Activated CD4-positive, alpha-beta T cell treated with anti-CD3 and anti-CD28 coated beads for 1 hour (primary cell): ENCODE measurements around the gene PDSS2.

Experiments used
- DNase-seq: peaks from one replicate; pipeline ENCODE4 v3.0.0-alpha.2; 2020

Gene PDSS2

DNA sequence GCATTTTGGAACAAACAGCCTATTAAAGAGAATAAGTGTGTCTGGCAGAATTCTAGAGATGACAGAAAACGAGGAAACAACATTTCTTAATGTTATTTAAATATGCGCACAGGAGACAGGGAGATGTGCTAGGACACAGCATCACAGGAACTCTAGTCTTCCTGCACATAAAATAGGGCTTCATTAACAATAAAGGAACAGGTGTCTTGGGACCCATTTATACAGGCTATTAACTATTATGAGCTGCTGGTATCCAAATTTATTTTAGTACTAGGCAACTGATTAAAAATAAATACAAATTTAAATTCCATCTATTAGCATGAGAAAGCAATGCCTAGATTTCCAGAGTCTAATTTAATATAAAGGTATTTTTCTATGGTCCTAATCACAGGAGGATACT lies 102.3 kb downstream of the PDSS2 start:
- DNase-seq, result no peak

DNA sequence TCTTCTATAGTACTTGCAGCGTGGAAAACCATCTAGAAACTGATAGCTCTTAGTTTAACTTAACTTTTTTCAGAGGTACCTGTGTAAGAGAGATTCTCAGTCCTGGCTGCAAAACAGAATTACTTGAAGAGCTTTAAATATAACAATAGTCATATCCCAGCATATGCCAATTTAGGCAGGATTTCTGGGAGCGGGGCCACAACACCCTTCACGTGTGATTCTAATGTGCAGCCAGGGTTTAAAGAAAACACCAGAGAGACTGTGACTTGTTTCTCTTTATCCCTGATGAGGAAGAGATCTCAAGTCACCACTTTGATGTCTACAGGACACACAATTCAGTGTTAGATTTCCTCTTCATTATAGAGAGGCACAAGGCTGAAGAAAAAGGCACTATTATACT lies 103.7 kb downstream of the PDSS2 start:
- DNase-seq, result no peak

DNA sequence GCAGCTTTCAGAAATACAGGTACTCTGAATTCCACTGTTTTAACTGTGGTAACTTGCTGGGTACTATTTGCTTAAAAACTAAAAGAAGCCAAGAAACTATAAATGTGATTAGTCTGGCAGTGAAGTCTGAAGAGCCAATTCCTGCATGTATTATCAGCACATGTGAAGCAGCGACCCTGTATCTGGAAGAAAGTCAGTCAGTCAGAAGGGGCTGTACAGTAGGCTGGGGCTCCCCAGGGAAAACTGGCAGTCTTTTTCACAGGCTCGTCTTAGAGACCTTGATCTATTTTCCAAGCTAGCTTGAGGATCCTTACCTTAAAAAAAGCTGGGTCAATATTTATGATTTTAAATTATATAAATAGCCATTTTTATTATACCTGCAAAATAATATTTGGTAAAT lies 104.9 kb downstream of the PDSS2 start:
- DNase-seq, result no peak

DNA sequence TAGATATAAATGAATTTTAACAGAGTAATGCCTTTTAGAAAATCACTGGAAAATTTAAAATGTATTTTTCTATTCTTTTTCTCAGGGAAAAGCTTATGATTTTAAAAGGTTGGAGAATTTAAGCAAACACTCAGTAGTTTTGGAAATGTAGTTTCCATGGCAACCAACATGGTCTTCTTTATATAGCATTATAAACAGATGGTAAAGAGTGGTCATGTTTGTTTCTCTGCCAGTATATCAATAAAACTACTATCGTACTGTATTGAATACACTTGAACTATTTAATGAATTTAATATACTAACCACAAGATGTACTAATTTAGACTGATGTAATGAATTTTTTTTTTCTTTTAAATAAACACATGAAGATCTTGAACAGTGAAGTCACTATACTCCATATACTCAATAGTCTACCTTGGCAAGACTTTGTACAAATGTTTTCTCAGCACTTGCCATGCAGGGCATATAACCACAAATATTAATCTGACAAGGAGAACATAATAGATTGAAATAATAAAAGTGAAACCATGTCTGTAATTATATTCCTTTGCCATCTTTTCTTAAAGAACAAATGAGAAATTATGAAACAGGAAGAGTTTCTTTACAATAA lies 105.5 kb downstream of the PDSS2 start:
- no peak for DNase-seq

DNA sequence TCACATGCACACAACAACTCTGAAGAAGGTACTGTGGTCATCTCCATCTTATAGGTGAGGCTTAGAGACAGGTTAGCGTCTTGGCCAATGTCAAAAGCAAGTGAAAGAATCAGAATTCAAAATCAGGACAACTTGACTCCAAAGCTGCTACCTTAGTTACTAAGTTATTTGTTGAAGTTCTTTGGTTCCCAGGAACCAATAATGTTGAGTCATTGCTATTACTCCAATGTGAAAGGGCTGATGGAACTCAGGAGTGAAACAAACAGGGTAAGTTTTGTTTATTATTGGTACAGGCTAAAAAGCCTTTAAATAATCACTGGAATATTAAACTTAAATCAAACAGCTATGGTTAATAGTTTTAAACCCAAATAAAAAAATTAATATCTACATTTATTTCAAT lies 111.1 kb downstream of the PDSS2 start:
- no peak for DNase-seq

DNA sequence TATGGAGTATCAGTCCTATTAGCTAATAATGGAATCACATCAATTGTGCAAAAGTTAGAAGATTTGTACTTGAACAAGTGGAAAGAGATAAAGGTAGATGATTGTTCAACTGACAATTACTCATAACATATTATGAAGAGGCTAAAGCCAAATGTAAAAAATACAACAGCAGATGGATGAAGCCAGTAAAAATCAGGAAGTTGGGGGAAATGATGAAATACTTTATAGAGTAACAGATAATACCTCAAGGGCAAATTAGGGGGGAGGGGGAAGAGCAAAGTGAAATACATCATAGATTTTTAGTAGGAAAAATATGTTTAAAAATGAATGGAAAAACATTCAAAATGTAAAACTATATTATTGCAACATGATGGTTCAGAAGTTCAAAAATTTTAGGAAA lies 114.0 kb downstream of the PDSS2 start:
- DNase-seq, result no peak

DNA sequence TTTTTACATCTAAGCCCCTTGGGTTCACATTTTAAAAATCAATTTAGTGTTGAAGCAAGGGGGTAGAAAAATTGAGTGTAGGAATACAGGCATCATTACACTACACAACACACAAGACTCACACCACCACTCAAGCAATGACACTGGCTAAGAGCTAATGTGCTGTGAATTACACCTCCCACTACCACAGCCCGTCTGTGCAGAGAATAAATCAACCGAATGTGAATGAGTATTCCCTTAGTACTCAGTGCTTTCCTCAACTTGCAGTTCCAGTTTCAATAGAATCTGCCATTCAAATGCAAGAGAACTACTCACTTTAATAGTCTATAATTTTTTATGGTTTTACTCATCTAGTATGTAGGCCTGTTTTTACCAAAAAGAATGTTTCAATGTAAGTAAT lies 114.4 kb downstream of the PDSS2 start:
- DNase-seq, result no peak

DNA sequence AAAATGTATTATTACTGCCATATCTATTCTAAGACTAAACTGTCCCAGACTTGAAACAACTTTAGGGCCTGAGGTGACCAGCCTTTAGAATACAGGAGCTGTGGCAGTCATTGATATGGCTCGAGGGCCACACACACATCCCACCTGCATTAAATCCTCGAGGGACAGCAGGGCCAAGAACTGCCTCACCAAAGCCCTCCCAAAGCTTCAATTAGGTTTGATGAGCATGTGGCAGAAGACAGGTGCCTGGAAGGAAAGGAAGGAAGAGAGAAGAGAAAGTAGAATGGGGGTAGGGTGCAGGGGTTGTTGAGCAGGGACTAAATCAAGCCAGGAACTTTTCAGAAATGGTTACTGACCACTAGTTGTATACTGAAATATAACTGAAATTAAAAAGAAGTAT lies 115.0 kb downstream of the PDSS2 start:
- no peak for DNase-seq

DNA sequence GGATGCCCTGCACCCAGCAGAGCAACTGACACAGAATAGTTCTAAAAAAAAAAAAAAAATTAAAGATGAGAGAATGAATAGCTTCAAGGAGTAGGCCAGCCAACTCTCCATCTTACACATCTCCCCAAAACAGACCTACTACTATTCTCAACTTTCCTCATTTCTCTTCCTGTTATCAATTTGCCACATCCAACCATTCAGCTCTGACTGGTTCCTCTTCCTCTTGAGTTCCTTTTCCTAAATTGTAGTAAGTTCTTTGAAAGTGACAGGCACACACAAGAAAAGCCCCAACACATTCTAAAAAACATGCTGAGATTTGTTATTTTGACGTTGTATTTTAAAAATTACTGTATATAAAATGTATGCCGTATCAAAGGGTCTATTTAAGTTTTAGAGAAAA lies 117.2 kb downstream of the PDSS2 start:
- DNase-seq, result no peak

DNA sequence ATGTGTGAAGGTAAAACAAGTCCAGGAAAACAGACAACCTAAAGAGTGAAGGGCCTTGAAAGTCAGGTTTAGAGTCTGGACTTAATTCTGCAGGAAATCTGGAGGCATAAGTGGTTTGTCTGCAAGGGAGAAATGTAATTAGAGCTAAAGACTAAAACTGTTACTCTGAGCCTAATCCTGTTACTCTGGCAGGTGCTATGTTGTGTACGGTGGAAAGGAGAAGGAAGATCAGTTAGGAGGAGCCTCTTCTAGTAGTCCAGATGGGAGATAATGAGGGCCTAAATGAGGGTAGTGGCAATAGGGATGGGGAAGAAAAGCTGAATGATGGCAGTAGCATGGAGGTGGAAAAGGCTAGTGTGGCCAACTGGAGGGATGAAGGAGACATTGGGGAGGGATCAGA lies 118.5 kb downstream of the PDSS2 start:
- DNase-seq, result no peak

DNA sequence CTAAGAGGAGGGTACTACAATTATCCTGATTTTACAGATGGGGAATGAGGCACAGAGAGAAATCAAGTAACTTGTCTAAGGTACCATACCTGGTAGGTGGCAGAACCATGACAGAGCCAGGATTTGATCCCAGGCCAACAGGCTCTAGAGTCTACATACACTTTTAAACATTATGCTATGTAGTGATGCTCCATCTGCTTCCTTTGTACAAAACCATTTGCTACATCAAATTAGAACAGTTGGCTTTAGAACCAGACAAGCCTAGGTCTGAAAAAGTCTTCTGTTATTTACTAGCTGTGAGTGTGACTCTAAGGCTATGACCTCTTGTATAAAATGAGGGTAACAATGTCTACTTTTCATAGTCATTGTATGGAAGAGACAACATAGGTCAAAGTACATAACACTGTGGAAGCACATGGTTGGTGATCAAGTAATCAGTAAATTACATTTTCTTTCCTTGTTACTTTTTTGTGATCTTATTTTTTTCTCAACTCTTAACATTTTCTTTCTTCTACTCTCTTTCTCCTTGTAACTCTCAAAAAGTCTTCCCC lies 122.1 kb downstream of the PDSS2 start:
- no peak for DNase-seq

DNA sequence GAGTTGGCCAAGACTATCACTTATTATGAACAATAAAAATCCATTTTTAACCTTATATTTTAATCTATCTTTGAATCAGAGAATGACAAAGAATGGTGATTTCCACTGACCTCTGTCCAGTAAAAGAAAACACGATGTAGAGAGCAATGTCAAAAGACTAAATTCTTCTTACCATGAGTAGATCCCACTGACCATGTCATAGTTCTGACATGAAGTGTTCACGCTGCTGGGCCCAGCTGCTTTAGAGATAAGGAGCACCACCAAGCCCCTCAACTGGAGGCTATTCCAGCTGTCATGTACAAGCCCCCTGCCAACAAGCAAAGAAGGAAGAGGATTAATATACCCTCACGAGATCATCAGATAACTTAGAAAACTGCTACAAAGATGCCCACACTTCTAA lies 125.3 kb downstream of the PDSS2 start:
- no peak for DNase-seq

DNA sequence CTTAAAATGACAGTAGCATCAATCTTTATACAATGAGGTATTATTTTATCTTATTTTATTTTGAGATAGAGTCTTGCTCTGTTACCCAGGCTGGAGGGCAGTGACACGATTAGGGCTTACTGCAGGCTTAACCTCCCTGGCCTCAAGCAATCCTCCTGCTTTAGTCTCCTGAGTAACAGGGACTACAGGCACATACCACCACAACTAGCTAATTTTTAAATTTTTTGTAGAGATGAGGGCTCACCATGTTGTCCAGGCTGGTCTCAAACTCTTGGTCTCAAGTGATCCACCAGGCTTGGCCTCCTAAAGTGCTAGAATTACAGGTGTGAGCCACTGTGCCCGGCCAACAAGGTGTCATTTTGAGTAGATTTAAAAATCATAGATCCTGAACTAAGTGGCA lies 125.9 kb downstream of the PDSS2 start:
- no peak for DNase-seq

DNA sequence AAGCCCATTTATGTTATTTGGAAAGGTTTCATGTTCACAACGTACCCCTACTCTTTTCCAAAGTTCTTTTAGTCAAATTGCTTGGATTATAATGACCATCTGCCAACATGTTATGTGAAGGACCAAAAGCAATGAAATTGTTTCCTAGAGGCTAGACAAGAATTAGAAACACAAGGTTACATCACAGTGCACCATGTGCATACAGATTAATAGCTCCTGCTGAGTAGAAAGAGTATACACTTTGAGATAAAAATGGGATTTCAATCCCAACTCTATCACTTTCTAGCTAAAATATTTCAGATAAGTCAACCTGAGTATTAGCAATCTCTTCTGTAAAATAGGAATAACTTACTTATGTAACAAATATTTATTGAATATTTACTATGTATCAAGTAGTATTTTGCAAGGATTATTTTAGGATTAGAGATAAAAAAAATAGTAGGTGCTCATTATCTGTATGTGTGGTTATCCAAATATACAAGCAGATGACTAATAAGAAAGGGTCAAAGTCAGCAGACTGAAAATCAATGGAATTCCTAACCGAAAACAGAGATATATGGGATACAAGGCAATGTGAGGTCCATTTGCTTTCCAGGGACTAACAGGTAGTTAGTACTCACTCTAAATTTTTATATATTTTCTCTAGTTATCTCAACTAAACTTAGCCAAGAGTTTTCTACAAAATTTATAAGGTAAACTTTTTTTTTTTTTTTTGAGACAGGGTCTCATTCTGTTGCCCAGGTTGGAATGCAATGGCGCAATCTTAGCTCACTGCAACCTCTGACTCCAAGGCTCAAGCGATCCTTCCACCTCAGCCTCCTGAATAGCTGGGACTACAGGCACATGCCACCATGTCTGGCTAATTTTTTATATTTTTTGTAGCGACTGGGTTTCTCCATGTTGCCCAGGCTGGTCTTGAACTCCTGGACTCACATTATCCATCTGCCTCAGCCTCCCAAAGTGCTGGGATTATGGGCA lies 127.7 kb downstream of the PDSS2 start:
- no peak for DNase-seq

DNA sequence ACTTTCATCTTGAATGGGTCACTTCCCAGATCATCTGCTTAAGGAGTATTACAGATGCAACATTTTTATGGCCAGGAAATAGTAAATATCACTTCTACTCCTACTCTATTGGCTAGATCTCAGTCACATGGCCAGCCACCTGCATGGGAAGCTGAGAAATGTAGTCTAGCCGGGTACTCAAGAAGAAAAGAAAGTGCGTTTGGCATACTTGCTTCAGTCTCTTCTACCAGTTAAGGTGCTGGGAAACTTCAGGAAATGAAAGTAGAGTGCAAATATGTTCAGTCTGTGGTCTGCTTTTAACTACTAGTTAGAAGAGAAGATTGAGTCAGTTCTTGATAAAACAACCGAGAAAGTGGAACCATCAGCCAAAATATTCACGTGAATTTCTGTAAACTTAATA lies 129.2 kb downstream of the PDSS2 start:
- DNase-seq, result no peak

DNA sequence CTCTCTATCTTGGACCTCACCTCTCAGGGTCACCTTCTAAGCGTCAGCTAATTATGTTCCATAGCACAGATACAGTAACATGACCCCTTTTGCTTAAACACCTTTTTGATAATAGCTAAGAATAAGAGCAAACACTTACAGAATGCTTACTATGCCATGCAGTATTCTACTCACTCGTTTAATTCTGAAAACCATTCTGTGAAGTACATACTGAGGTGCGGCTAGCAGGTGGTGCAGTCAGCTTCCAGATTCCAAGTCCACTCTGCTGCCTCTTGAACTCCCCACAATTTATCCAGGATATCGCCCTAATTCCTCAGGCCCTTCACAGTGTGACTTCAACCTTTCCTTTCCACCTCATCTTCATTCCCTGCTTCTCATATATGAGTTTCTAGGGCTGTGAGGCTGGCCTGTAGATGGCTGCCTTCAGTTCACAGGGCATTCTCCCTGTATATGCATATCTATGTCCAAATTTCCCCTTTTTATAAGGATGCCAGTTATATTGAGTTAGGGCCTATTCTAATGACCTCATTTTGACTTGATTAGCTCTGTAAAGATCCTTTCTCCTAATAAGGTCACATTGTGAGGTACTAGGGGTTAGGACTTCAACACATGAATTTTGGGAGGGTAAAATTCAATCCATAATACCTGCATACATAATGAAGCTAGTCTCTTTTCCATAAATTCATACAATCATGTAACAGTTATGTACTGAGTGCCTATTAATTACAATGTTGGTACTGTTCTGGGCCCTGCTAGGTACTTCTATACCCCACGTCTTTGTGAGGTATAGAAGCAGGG lies 130.1 kb downstream of the PDSS2 start:
- DNase-seq, result no peak

DNA sequence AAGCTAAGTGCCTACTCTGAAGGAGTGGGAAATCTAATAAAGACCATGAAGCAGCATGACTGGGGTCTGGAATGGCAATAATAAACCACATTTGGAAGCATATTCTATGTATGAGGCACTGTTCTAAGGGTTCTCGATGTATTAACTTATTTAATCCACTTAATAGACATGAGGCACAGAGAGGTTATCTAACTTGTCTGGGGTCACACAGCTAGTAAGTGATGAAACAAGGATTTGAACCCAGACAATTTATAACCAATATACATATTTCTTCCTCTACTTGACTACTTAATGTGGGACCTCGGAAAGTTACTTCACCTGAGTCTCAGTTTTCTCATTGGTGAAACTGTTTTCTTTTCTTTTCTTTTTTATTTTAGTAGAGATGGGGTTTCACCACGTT lies 131.3 kb downstream of the PDSS2 start:
- DNase-seq, result no peak

DNA sequence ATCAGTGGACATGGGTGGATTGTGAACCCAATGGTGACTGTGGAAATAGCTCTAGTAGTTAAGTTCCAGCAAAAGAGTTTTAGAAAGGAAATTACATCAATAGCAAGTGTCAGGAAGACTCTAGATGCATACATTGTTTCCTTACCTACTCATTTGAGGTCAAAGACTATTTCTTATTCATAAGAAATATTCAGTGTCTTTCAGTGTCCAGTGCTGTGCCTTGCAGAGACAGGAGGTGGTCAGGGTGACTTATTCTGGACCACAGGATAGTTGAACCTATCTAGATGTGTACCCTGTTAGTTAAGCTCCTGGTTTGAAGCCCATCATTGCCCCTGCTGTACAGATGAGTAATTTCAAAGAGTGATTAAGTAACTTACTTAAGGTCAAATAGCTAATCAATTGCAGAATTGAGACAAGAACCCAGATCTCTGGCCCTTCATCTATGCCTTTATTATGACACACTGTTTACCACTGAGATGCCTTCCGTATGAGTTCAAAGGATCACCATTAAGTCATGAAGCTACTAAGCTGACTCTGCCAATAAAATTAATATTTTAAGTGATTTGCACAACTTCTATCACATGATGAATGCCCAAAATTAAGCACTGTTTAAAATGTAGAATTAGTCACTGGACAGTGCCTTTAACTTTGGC lies 136.1 kb downstream of the PDSS2 start:
- DNase-seq, result no peak

DNA sequence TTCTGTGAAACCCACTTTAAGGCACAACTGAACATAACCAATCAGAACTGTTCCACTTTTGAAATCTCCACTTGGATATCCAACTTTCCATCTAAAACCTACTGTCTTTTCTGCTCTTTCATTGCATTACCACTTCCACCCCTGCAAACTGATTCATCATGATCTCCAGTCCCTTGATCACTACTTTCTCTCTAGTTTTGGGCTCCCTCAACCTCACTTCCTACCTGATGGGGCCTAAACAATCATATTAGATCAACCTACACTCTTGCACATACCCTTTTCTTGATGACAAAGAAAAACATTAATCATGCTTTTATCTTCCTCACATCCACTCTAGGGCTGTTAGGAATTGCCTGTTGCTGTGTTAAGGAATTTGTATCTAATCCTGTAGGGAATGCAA lies 137.6 kb downstream of the PDSS2 start:
- no peak for DNase-seq

DNA sequence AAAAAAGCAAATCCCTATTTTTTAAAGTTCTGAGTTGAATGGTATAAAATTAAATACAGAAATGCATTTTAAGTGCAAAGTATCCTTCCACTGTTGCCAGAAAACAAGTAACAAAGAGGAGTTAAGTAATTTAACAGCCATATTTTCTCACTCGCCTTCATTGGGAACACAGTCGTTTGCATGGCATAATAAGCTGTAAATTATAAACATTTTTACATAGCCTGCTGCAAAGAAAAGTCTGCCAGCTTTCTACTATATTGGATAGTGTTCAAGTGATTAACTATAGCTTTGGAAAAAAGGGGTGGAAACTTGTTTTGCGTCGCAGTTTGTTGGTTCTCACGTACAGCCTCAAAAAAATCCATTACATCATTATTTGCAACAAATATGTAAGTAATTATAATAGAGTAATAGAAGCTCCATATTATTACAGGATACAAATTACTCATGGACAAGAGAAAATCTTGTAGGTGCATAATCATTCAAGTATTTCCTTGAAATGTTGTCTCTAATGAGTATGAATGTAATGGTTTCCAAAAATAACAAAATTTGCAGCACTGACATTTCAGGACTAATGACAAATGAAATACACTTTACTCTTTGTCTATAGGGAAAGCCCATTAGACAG lies 139.3 kb downstream of the PDSS2 start:
- DNase-seq, result no peak

DNA sequence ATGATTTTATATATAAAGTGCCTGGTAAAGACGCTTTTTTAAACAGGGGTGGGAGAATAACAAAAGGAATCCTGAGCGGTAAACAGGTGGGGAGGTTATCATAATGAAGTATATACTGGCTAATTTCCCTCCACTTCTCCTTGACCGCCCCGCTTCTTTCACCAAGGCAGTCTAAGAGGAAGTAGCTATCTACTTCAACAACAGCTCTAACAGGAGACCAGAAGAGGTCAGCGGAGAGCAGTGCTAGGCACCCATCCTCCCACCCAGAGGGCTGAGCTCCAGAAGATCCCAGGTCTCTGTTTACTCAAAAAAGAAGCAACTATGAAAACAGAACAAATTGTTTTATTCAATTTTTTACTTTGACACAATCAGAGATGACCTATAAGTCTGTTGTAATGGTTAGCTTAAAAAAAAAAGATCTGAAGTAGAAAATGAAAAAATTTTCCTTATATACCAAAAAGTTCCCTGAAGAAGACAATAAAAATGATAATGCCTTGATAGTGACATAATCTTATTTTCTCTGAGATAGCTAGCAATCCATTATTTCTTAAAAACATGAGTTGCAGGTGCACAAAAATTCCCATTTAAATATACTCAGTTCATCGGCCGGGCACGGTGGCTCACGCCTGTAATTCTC lies 141.1 kb downstream of the PDSS2 start:
- no peak for DNase-seq

DNA sequence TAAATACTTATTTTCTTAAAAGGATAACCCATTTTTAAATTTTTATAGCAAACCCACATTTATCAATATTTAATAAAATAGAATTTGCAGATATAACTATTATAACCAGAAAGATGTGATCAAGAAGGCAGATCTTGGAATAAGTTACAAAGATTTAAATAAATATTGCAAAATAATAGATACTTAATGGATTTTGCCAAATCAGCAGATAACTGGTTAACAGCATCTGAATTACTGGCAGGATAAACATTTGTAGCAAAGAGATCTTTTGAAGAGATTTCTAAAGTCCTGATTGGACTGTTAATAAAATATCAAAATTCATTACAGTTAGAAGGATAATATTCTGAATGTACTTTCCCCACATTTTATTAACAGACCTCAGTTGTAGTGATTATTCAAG lies 144.2 kb downstream of the PDSS2 start:
- no peak for DNase-seq
